Measurements from ENCODE around the gene FABP2.
A peak's percentile ranks its signal among the peaks of the same experiment; 100 is the strongest.
"Not testable (repeated sequence)": the region's sequence is repeated elsewhere in the genome, so short reads cannot be mapped to it uniquely, and the experiment has no call there.

The FABP2 gene

DNA sequence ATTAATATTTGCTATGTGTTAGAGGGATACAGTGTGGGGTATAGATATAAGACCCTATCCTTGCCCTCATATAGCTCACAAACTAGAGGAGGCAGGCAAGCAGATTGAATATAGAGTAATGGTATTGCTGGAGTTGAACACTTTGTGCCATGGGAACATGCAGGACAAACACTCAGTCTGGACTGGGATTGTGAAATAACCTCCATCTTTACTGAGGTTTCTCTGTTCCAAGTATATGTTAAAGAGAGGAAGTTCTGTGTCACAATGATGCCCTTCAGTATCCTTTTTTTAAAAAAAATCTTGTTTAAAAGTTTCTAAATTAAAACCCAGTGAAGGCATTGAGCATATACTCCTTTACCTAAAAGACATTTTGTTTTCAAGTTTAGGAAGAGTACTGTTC, 8.7 kb downstream of the FABP2 start:
- no peak for DNase-seq (ENCODE audit: low spot score)

DNA sequence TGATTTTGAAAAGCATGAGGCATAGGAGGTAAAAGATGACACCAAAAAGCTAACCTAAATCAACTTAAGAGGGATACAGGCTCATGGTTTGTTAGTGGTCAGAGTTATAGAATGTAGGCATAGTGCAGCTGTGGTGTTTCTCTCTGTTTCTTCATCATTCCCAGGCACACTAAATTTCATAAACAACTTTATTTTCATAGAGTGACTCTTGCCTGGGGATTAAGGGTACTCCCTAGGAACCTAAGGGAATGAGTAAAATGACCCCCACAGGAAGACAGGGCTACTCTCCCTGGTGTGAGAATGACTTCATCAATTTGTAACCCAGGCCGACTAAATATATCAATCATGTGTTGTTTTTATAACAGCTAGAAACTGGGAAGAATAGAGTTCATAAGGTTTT, 11.1 kb downstream of the FABP2 start:
- DNase-seq (ENCODE audit: low spot score) = no peak

DNA sequence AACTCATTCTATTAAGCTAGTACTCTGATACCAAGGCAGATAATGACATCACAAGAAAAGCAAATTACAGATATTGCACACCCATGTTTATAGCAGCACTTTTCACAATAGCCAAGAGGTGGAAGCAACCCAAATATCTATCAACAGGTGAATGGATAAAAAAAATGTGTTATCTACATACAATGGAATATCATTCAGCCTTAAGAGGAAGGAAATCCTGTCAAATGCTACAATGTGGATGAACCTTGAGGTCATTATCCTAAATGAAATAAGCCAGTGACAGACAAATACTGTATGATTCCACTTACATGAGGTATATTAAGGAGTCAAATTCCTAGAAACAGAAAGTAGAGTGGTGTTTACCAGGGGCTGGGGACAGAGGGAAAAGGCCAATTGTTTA, 14.3 kb downstream of the FABP2 start:
- no peak for DNase-seq (ENCODE audit: low spot score)

DNA sequence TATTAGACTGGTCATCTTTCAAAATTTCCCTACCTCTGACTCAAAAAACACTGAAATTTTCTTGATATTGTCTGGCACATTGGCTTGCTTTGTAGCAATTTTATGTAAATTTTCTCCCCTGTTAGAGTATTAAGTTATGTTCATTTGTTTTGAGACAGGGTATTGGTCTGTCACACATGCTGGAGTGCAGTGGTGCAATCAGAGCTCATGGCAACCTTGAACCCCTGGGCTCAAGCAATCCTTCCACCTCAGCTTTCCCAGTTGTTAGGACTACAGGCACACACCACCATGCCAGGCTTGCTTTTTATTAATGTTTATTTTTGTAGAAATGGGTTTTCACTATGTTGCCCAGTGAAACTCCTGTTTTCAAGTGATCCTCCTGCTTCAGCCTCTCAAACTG, 17.5 kb downstream of the FABP2 start:
- DNase-seq (ENCODE audit: low spot score) = no peak

DNA sequence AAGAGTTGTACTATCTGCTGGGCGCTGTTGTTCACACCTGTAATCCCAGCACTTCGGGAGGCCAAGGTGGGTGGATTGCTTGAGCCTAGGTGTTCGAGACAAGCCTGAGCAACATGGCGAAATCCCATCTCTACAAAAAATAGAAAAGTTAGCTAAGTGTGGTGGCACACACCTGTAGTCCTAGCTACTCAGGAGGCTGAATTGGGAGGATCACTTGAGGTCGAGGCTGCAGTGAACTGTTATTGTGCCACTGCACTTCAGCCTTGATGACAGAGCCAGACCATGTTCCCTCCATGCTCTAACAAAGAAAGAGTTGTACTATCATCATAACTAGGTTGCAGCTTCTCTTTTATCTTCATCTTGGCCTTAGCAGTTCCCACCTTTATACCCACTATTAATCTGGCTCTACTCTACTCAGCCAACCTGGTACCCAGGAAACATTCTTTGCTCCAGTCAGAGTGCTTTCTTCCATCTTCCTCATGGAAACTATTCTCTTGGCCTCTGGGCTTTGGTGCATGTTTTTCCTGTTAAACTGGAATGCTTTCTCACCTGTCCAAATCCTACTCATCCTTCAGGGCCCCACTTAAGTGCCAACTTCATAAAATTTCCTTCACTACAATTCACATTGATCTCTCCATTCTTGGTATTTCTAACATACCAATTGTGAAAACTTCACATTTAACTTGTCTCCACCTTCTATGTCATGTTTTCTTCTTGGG, 18.2 kb downstream of the FABP2 start:
- DNase-seq (ENCODE audit: low spot score) = no peak

DNA sequence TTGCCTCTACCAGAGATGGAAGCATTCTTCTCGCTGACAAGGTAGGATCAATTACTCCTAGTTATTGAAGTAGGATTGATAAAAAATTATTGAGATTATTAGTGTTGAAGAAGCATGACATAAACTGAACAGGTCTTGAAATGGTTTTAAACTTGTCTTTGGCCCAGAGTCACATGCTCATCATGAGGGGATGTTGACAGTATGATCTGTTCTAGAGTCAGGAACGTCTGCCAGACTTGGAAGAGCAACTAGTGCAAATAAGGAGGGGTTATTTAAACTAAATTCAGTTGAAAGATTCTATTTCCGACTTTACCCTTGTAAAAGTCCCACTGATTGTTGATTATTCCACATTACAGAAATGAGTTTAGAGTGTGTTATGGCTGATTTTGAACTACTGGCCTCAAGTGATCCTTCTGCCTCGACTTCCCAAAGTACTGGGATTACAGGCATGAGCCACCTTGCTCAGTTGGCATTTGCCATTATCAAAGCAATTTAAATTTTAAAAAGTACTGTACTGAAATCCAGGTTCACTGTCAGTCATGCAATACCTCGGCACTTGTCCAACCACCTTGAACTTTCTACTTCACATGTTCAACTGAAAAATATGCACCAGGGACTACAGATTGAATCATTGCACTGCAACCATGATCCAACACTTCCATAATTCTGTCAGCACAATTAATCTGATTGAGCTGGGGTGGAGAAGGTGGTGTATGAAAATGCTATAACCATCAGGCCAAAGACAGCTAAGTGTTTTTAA, 19.7 kb downstream of the FABP2 start:
- DNase-seq (ENCODE audit: low spot score) = no peak

- DNase-seq (ENCODE audit: low spot score) = peak; percentile 89
Observed at GRCh38 chr4:119300101-119300978, 21.6 kb downstream of the FABP2 start.

DNA sequence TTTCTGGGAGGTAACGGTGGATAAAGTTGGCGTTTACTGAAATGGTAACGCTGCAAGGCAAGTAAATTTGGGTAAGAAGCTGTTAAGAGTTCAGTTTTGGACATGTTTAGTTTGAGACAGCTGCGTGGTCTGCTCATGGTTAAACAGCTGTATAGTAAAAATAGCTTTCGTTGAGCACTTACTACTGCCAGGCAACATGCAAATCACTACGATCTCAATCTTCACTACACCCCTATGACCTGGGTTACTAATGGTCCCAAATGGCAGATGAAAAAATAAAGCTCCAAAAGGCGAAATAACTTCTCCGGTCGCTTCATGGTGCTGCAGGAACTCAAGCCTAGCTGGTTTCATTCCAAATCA, 22.2 kb downstream of the FABP2 start:
- no peak for DNase-seq (ENCODE audit: low spot score)

DNA sequence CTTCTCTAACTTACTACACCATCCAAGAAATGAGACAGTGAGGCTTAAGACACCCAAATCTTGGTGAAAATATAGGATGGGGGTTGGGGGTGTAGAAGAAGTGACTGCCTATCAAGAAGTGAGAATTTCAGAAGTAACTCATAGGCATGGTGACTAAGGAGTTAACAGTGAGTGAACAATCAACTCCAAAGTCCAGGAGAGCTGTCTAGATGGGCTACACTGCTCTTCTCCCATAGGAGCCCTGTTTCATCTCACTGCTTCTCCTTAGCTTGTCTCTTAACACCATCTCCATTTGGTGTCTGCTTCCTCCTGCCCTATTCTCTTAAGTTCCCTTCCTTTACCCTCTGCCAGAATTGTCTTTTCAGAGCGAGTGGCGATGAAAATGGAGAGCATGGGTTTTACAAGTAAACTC, 22.7 kb downstream of the FABP2 start:
- DNase-seq (ENCODE audit: low spot score) = no peak

- DNase-seq (ENCODE audit: low spot score) = no peak
Observed at GRCh38 chr4:119297795-119298194, 24.1 kb downstream of the FABP2 start.

GRCh38 chr4:119296356-119296755, 25.6 kb downstream of the FABP2 start:
- no peak for DNase-seq (ENCODE audit: low spot score)

- DNase-seq (ENCODE audit: low spot score) = no peak
Observed at GRCh38 chr4:119290598-119290997, 31.3 kb downstream of the FABP2 start.

DNA sequence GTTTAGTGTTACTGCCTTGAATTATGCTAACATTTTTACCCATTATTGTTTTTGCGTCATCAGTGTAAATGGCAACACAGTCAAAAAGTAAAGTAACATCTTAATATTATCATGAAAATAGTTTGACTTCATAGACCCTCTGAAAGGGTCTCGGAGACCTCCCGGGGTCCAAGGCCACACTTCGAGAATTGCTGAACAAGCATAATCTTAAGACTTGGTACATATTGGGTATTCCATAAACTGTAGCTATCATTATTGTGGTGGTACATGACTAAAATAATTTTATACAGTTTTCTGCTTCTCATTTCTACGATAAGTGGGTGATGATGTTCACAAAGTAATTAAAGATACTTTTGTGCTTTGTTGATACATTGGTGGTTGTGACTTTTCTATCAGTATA, 32.6 kb downstream of the FABP2 start:
- no peak for DNase-seq (ENCODE audit: low spot score)

DNA sequence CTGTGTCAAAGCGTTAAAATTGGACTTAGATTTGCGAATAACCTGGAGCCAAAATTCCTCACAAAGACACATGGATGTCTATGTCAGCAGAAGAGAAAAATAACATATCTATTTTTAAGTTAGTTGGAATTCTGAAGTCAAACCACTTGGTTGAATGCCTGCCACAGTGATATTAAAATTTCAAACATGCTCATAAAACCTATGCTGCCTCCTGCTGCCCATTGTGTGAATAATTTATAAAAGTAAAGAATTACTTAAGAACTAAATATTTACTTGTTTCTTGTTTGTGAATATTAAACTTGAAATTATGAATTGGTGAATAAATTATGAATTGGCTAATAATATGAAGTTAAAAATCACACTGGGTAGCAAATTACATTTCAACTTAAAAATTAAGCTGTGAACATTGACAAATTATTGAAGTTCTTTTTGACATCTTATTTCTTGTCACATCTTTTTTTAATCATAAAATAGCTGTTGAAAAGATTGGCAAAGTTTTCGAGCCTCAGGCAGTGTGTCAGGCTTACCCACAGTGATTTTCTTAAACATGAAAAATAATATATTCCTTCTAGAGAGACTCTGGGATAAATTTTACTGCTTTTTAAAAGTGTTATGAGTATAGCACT, 35.4 kb downstream of the FABP2 start:
- DNase-seq (ENCODE audit: low spot score) = peak; percentile 30

DNA sequence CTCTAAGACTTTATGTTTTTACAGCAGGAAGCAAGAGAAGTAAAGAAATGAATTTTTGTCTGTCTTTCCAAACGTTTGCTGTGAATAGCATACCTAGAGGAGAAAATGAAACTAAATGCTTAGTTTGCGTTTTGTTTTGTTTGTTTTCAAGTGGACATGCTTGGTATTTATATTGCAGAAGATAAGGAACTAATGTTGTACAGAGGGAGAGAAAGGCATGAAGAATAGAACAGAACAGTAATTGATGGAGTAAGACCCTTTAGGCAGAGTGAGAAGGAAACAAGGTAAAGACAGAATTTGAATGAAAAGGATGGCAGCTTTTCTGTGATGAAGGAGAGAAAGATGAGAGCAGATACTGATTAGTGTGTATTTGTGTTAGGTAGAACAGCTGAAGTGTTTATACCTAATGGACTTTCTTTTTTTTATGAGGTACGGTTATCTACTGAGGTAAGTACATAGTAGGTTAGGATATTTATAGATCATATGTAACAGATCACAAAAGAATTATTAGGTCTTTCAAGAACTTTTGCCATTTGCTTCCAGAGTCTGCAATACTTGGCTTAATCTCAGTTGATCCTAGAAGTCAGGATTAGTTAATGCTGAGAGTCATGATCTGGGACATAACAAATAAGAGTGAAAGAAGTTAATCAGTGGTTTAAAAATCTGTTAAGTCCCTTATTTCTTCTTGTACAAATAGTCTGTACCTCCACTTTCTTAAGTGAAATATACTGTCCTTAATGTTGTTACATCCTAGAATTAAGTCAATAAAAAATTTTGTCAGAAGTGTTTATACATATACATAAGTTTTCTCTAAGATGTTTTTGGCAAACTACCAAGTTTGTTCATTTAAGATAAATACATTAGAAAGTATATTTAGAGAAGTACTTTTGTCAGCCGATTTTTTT, 36.8 kb downstream of the FABP2 start:
- no peak for DNase-seq (ENCODE audit: low spot score)

- DNase-seq (ENCODE audit: low spot score) = no peak
Observed at GRCh38 chr4:119281393-119281792, 40.5 kb downstream of the FABP2 start.

DNA sequence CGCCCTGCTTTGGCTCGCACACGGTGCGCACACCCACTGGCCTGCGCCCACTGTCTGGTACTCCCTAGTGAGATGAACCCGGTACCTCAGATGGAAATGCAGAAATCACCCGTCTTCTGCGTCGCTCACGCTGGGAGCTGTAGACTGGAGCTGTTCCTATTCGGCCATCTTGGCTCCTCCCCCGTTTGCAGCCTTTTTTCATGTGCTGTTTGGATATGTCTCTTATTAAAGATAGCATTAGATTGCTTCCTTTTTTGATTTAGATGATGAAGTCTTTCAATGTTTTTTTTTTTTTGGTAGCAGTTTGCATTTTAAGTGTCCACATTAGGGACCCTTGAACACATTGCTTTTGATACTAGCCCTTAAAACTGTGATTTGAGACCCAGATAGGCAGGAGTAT, 42.0 kb downstream of the FABP2 start:
- DNase-seq (ENCODE audit: low spot score) = not testable (repeated sequence)

DNA sequence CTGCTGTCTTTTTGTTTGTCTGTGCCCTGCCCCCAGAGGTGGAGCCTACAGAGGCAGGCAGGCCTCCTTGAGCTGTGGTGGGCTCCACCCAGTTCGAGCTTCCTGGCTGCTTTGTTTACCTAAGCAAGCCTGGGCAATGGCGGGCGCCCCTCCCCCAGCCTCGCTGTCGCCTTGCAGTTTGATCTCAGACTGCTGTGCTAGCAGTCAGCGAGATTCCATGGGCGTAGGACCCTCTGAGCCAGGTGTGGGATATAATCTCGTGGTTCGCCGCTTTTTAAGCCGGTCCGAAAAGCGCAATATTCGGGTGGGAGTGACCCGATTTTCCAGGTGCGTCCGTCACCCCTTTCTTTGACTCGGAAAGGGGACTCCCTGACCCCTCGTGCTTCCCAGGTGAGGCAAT, 42.4 kb downstream of the FABP2 start:
- DNase-seq (ENCODE audit: low spot score) = not testable (repeated sequence)

GRCh38 chr4:119271361-119272085, 50.4 kb downstream of the FABP2 start:
- no peak for DNase-seq (ENCODE audit: low spot score)

DNA sequence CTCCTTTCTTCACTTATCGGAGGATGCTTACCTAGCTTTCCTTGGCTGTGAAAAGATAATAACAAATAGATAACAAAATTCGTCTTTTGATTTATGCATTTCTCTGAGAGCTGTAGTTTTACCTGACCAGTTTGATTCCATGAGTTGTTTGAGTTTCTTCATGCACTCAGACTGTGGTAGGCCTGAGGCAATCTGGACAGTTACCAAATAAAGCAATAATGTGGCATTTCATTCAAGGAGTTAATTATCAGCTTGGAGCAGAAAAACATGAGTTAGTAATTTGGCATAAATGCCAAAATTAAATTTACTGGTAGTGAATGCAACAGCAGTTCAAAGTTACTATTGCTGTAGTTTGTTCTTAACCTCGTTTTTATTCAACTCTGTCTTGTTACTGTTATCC, 53.5 kb downstream of the FABP2 start:
- DNase-seq (ENCODE audit: low spot score) = no peak

Measured in SK-N-DZ (cell line).